NB4 (cell line): ENCODE data around the gene CHRNA3.

Experiments used
- DNase-seq: peaks from one replicate; pipeline ENCODE4 v3.0.0; 2010; ENCODE audit warnings: low read depth
- H3K4me3 ChIP-seq: one replicate; pipeline ENCODE4 v1.5.1; 2011; ENCODE audit warnings: mild to moderate bottlenecking, low read depth, low read length, moderate library complexity
- CTCF ChIP-seq: IDR thresholded peaks from one replicate; pipeline ENCODE4 v1.5.1; 2012; ENCODE audit warnings: low read depth, low read length
- MAX ChIP-seq: IDR thresholded peaks from 2 replicates; pipeline ENCODE4 v1.6.1; 2011; ENCODE audit warnings: low read depth, low read length
- MYC ChIP-seq: IDR thresholded peaks from 2 replicates; pipeline ENCODE4 v1.6.1; 2011; ENCODE audit warnings: low read depth, low read length
- POLR2A ChIP-seq: IDR thresholded peaks from 2 replicates; pipeline ENCODE4 v1.6.1; 2011; ENCODE audit warnings: mild to moderate bottlenecking; ENCODE audit not compliant: insufficient read length; ENCODE audit errors: extremely low read depth

Gene CHRNA3

GRCh38 chr15:78662028-78662427, 41.2 kb upstream of the CHRNA3 start:
- TF ChIP-seq MAX (no peak), CTCF (no peak), POLR2A (no peak), MYC (no peak)
- DNase-seq: no peak
- H3K4me3 ChIP-seq: no peak overlapping the region

- TF ChIP-seq MAX: no peak
- TF ChIP-seq POLR2A: no peak
- TF ChIP-seq CTCF: no peak
- no peak for TF ChIP-seq MYC
- no peak overlapping the region for H3K4me3 ChIP-seq
- DNase-seq: no peak
Measured at GRCh38 chr15:78661001-78661400, 40.2 kb upstream of the CHRNA3 start.

GRCh38 chr15:78660584-78660983, 39.8 kb upstream of the CHRNA3 start:
- TF ChIP-seq POLR2A: no peak
- TF ChIP-seq CTCF: no peak
- no peak for TF ChIP-seq MYC
- H3K4me3 ChIP-seq: no peak overlapping the region
- no peak for DNase-seq

GRCh38 chr15:78658823-78659222, 38.0 kb upstream of the CHRNA3 start:
- TF ChIP-seq POLR2A (no peak), MYC (no peak), CTCF (no peak), MAX (no peak)
- no peak overlapping the region for H3K4me3 ChIP-seq
- DNase-seq: no peak

- no peak for DNase-seq
- H3K4me3 ChIP-seq: no peak overlapping the region
- no peak for TF ChIP-seq POLR2A
- no peak for TF ChIP-seq CTCF
- TF ChIP-seq MYC: no peak
- no peak for TF ChIP-seq MAX
Measured at GRCh38 chr15:78654272-78654671, 33.5 kb upstream of the CHRNA3 start.
